NCI-H460 (cell line): Measurements from ENCODE around the gene MBIP. TPM values are rescaled to one million over a fixed set of nuclear protein-coding genes. Genes with fewer than 3 reads are reported as not detected.

Experiments used
- DNase-seq: peaks from one replicate; pipeline ENCODE4 v3.0.0-alpha.2; 2016; ENCODE audit warnings: low read depth; ENCODE audit errors: extremely low read depth
- total RNA-seq: library from RNA; depleted of rRNA; stranded (reverse); fragments of >200 nt; shearing (Covaris generic); gene quantifications from 2 replicates; pipeline ENCODE4 v1.2.3, GENCODE V29; 2014

MBIP gene
- total RNA-seq, 1 experiment from 2014 or later, result 15.0 TPM

- DNase-seq, result no peak
Observed at GRCh38 chr14:36313898-36314297, 6.5 kb downstream of the MBIP start.

GRCh38 chr14:36313206-36313605 lies 7.2 kb downstream of the MBIP start:
- DNase-seq, result no peak

DNA sequence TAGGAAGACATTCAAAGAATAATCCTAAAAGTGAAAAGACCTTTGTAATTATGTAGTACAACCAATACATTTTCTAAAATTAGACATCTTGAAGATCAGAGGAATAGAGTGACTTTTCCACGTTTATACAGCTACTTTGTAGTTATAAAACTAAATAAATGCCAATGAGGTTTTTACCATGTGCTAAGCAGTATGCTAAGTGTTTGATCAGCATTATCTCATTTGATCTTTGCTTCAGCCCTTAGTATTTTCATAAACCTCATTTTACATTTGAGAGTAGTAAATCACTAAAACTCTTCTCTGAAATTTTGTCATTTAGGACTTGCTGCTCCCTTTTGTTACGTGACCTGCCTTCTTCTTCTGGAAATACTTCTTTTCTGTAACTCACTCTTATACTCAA lies 13.6 kb downstream of the MBIP start:
- DNase-seq, result no peak

DNA sequence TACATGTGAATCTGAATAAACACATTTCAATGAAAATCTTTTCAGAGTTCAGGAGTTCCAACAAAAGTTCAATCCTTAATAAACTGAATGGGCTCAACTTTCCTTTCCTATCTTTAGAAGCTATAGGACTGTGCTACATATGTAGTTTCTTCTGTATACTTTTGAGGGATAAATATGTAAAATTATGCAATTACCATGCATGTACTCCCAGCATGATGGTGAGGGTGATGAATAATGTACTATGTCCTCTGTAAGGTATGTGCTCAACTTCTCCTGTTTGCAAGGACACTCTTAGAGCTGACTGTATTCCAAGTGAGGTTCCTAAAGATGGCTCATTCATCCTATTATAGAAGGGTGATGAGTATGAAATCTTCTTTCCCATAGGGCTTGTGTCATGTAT lies 15.5 kb downstream of the MBIP start:
- no peak for DNase-seq

- no peak for DNase-seq
Observed at GRCh38 chr14:36303960-36304359, 16.5 kb downstream of the MBIP start.

- no peak for DNase-seq
Observed at GRCh38 chr14:36302823-36303222, 17.6 kb downstream of the MBIP start.

- DNase-seq, result no peak
Observed at GRCh38 chr14:36301159-36301558, 19.3 kb downstream of the MBIP start.

GRCh38 chr14:36300337-36300736 lies 20.1 kb downstream of the MBIP start:
- no peak for DNase-seq

DNA sequence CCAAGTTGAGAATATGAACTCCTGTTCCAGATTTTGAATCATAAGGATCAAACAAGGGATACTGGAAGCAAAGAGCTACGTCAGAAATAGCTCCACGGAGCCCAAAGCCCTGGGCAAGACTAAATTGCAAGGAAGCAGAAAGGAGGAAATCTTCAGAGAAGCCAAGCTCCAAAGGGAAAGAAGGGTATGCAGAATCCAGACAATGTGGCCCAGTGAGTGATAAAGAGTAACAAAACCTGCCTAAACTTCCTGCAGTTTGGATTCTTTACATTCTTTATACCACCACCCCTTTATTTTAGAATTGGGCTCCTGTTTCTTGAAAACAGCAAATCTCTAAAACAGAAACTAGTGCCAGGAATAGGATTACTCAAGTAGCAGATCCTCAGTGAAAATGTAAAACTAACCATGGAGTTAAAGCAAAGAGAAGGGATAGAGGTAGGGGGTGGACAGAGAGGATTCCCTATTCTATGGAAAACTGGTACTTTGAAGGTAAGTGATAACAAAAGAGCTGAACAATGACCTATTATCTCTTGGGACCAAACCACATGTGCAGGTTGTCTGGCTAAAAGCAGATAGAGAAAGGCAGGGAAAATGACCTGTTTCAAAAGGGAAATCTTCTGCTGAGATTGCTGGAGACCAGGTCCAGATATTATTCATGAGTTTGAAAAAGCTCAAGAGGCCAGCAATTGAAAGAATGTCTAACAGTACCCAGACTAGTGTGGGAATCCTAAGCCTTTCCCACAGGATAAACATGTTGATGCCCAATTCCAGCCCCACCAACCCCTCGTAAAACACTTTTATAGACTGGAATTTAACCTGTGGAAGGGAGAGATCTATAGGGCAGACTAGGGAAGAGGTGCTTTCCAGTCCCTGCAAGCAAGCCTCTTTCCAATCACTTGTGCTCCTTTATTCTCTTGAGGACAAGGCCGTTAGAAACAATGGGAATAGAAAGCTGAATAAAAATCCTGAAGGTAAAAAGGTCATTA lies 24.5 kb downstream of the MBIP start:
- DNase-seq, result no peak

GRCh38 chr14:36294543-36294942 lies 25.9 kb downstream of the MBIP start:
- no peak for DNase-seq

- no peak for DNase-seq
Observed at GRCh38 chr14:36293824-36294223, 26.6 kb downstream of the MBIP start.

DNA sequence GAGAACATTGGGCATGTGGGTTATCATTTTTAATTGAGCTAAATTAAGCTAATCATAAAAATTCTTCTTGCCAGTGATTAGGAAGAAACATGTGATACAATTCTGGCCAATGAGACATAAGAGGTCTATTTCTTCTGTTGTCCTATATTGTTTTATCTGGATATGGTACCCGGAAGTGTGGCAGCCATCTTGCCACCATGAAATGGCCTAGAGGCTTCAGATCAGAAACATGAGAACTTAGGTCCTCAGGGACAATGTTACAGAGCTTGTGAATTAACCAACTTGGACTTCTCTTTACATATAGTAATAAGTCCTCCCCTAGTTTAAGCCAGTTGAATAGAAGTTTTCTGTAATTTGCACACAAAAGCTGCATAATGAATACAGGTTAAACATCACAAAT lies 30.5 kb downstream of the MBIP start:
- no peak for DNase-seq

- DNase-seq, result no peak
Observed at GRCh38 chr14:36288496-36288895, 31.9 kb downstream of the MBIP start.

DNA sequence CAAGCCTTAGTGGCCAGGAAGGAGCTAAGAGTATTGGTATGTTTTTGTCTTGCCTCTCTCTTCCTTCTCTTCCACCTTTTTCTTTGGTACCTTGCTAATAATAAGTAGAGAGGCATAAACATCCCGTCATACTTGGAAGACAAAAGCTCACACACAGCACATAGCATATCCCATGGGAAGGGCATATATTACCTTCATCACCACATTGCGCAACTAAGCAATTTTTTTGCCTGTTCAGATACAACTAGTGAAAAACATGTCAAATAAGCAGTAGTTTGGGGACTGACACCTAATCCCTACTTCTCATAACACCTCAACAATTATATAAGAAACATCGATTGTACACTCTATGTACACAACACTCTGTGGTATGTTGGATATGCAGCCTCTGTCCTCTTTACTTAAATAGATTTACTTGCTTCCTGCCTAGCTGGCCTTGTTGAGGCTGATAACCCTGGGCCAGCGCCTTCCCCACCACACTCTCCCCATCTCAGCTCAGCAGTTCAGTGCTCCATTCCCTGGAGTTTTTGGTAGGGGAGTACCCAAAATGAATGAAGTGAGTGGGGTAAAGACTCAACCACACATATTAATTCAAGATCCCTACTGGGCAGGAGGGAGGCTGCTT lies 35.4 kb downstream of the MBIP start:
- no peak for DNase-seq

- no peak for DNase-seq
Observed at GRCh38 chr14:36281309-36281708, 39.1 kb downstream of the MBIP start.

DNA sequence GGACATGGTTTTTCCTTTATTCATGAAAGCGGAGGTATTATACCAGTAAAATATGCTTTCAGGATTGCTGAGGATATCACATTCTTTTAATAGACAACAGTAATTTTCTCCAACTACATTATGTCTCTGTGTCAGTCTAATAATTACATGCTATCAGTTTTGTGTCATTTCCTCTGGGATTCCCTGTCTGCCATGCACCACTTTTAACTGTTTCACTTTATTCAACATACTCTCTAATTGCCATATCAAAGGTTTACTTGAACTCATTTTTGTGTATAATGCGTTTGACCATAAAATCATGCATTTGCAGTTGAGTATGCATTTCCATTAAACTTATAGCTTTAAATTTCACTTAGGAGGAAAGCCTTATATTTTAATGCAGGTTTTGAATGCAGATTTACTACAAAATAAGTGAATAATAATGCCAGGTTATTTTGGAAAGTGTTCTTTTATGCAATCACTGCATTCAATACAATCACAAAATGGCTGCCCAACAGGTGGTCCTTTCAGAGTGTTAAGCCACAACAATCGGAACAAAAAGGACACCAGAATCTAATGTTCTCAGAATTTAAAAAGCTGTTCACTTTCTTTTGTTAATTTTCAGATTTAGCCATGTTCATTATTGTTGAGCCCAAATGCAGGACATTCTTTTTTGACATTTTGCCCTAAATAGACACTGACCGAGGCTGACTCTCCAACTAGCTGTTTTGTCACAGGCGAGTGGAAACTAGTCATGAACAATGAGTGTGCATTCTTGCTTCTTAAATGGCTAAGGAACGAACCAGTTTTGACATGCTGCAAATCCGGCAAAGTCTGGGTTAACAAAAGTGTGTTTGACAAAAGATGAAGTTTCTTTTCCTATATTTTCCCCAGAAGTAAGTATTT lies 40.9 kb downstream of the MBIP start:
- no peak for DNase-seq

- no peak for DNase-seq
Observed at GRCh38 chr14:36275741-36276140, 44.7 kb downstream of the MBIP start.

DNA sequence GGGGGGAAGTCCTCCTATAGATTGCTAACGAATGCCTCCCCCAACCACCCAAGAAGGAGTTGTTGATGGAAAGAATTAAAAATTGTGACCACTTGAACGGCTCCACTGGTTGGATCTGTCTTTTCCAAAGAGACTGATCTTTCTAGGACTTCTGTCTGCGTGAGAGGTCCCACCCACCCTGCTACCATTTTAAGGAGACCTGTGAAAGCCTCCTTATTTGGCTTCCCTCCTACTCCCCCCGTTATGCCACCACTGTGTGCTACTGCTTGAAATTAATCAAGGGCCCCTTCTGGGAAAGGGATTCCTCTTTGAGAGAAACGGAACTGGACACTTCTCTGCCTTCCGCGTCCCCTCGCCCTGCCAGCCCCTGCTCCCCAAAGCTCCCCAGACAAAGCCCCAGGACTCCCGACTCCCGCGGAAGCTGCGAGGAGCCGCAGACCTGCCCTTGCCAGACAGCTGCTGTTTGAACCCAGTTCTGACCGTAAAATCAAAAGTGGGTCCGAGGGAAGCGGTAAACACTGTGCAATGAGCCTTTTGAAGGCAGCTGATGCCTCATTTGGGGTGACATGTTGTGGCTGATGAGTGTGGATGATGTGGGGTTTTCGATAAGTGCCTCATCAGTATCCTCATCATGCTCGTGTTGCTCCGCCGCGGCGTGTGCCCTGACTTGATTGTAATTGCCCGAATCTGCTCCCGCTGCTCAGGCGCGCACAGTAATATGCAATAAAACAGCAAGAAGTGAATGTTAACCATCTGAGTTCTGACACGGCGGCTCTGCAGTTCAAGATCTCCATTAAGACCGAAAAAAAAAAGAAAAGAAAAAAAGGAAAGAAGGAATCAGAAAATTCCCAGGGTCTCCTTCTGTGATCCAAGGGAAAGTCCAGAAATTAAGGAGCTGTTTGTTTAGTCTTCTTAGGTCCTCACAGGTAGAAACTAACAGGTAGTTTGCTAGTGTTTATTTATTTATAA lies 48.2 kb downstream of the MBIP start:
- no peak for DNase-seq

GRCh38 chr14:36271222-36271621 lies 49.2 kb downstream of the MBIP start:
- no peak for DNase-seq

DNA sequence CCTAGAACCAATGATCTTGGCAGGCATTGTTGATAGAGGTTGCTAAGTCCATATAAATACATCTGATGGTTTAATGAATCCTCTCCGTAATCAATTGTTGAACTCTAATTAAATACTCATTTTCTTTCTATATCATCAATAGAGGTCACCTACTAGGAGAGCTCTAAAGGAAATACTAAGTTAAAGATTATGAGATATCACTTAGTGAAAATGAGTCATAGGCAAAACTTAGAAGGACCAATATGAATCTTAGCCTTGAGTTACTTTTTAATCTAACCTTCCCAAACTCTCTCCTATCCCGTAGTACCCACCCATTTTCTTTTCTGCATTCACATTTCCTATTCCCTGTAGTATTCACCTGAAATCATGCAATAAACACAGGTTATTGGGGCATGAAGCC lies 50.2 kb downstream of the MBIP start:
- no peak for DNase-seq
